ENCODE results near the gene SLC25A22. TPM values are rescaled to one million over a fixed set of nuclear protein-coding genes. Genes with fewer than 3 reads are reported as not detected.
A peak's percentile ranks its signal among the peaks of the same experiment; 100 is the strongest.

Gene SLC25A22
- total RNA-seq, 1 donor from 2014 or later: 7.5 TPM

DNA sequence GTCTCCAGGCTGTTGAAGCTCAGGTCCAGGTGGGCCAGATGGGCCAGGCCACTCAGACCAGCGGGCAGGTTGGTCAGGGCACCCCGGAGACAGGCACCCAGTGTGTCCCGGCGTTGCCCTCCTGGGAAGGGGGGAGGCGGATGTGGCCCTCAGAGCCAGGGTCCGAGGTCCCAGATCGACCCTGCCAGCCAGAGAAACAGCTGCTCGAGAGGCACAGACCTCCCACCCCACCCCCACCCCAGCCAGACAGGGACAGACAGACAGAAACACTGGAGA is 5.3 kb upstream of the SLC25A22 start:
- no peak for DNase-seq

DNA sequence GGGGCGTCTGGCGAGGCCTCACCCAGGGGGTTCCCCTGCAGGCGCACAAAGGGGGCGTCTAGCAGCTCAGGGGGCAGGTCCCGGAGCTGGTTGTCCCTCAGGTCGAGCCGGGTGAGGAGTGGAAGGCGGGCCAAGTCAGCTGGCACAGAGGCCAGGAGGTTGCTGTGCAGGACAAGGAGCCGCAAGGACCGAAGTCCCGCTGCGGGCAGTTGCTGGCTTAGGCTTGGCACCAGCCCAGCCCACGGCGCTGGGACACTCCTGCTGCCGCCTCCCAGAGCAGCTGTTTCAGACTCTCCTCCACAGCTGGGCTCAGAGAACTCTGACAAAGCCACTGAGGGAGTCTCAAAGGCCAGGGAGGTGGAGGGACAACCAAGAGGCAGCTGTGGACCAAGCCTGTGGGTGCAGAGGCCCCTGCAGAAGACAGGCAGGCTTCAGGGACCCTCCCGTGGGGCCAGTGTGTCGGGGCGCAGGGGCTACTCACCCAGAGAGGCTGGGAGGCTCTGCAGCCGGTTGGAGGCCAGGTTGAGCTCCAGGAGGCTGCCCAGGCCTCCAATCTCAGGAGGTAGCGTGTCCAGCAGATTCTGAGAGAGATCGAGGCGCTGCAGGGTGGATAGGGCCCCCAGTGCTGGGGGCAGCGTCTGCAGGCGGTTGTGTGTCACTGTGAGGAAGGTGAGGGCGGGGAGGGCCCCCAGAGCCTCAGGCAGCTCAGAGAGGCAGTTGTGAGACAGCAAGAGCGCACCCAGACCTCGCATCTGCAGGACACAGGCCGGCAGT is 4.8 kb upstream of the SLC25A22 start:
- no peak for DNase-seq

DNA sequence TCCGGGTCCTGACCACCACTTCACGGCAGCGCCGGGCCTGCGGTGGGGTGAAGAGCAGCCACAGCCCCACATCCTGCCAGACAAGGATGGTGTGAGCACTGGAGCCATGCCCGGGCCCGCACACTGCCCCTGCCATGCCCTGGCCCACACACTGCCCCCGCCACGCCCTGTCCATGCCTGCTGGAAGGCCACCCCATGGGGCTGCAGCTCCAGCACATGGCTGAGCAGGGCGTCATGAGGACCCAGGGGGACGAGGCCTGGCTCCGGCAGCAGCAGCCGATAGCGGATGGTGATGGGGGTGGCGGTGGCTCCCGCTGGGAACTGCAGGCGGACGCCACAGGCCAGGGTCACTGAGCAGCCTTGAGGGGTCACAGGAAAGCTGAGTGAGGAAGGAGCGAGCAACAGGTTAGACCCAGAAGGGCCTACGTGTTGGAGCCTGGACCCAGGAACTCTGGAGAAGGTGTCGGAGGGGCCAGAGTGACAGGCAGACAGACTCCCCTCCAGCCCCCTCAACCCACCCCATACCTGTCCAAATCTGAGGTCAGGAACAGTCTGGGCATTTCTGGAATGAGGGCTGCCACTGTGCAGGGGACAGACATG is 4.0 kb upstream of the SLC25A22 start:
- DNase-seq: no peak

DNA sequence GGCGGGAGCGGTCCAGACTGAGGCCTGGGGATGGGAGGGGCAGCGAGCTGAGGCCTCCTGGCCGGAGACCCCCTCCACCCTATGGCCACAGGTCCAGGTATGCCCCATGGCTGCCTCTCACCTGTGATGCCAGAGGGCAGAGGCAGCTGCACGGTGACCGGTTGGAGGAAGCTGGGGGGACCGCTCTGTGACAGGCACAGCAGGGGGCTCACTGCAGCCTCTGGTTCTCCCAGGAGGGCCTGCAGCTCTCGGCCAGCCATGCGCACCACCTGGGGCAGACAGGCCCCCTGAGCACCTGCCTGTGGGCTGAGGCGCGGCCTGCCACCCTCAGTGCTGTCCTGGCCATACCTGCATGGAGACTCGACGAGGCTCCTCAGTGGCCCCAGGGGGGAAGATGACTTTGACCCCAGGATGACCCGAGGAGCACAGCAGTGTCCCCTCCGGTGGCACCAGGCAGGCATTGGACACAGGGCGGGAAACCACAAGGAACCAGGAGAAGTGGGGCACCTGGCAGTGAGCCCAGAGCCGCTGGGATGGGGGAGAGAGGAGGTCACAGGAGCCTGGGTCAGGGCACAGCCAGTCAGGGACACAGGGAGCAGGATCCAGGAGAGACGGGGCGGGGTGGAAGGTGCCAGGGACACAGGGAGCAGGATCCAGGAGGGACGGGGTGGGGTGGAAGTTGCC is 3.2 kb upstream of the SLC25A22 start:
- no peak for DNase-seq

DNA sequence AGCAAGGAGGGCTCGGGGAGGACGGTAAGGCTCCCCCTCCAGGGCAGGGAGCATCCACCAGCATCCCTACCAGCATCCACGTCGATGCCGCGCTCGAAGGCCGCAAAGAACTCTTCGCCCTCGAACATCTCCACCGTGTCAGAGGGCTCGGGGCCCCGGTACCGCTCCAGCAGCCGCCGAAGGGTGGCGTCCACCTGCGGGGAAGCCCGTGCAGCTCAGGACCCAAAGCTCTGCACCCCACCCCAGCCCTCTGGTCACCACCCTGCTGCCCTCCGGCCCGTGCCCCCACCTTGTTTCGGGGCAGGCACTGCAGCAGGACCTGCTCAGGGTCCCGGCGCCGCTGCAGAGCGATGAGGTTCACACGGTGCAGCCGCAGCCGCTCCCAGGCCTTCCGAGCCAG is 2.4 kb upstream of the SLC25A22 start:
- no peak for DNase-seq

DNA sequence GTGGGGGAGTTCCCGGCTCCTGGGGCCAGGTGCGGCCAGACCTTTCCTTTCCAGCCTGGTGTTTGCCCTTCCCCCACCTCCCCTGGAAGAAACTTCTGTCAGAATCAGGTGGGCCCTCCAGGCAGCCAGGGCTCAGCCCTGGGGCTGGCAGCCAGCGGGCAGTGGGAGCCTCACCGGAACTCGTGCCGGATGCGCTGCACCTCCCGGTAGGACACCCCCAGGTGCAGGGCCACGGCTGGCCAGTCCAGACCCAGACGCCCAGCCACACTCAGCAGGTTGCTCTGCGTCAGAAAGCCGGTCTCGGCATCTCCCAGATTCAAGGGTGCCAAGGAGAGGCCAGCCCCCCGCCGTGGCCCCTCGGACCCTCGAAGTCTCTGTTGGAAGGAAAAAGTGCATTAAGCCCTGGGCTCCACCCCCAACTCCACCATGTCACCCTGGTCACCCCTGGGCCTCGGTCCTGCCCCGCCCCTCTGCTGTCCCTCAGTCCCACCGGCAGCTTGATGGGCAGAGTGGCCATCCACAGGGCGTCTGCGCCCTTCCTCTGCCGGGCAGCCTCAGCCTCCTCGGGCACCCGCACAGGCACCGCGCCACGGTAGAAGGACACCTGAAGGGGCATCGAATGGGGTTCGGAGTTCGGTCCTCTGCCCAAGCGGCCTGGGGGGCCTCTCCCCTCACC is 1.7 kb upstream of the SLC25A22 start:
- DNase-seq: no peak

DNA sequence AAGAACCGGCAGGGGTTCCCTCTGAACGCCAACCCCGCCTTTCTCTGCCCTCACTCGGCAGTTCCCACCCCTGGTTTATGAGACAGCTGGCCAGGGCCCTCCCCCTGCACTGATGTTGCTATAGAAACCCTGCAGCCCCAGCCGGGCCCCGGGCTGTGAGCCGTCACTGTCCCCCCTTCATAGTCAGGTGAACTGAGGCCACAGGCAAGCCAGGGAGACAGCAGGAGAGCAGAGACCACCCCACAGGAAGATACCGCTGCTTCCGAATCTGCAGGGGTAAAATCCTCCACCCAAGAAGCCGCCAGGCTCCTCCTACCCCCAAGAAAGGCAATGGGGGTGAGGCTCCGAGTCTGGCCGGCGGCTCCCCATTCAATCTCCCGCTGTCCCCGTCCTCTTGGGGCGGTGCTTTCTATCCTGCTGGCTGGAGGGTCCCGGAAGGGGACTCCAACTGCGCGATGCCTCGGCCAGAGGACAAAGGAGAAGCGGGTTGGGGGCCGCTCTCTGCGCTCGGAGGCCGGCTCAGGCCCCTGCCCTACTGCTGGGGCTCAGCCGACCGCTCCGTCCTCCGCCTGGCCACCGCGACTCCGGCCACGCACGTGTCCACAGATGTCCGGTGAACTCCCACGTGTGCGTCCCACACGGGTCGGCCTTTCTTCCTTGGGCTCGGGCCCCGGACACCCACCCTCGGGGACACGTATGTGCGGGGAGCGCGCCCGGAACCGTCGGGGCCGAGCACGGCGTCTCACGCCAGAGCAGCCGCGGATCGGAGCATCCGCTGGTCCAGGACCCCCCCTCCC is 587 bp downstream of the SLC25A22 start:
- DNase-seq: peak; percentile 96

DNA sequence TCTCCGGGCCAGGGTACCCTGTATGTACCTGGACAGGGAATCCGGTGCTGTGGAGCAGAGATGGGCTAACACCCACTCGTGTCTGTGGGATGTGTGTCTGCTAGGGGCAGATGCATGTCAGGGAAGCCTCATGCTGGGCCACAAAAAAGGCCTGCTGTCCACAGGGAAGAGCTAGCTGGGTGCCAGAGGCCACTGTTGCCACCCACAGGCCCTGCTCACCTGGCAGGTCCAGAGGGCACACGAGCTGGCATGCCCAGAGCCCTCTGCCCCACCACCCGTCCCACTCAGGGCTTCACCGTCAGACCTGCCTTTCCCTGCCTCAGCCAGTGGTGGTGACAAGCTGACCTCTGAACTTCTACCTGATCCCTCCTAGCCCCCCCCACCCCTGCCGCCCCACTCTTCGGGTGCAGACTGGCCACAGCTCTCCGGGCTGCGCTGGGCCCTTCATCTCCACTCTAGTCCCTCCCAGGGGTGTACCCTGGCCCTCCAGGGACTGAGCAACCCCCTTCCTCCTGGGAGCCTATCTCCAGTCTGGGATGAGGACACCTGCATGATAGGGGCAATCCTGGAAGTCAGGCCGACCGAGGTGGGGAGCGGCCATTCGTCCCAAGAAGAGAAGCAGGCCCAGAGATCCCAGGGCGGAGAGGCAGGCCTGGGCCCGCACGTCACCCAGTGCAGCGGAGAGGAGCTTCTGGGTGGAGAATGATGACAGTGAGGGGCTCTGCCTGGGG is 1.4 kb downstream of the SLC25A22 start:
- no peak for DNase-seq

DNA sequence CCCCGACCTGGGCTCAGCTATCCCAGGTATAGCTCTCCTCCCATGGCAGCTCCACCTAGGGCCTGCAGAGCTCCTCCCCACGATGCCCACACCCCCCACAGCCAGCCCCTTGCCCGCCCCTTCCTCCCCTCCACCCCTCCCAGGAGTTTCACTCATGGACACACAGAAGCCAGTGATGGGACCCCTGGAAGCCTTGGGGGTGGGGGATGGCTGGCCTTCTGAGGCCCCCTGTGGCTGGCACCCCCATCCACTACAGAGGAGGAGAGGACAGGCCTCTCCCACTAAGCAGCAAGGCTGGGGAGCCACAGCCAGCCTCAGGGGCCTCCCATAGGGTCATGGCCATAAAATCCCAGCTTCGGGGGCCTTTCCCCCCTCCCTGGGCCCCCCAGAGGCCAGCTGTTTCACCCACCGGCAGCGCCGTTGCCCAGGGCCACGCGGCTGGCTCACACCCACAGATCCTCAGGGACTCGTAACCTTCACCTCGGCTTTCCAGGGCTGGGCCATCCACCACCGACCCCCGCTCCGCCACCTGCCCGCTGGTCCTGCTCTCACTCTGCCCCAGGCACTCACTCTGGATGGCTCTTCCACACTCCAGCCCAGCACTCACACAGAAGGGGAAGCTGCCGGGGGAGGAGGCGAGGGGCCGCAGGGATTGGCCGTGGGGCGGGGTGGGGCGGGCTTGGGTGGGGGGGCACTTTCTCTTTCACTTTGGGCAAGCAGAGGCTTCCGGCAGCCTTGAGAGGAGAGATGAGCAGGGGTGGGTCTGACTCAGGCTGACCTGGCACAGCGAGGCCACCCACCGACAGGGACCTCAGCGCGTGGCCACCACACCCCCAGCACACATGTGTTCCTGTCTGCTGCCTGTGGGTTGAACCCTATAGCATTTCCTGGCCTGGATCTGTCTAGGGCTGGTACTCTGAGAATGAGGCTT is 2.2 kb downstream of the SLC25A22 start:
- peak; percentile 84 for DNase-seq

DNA sequence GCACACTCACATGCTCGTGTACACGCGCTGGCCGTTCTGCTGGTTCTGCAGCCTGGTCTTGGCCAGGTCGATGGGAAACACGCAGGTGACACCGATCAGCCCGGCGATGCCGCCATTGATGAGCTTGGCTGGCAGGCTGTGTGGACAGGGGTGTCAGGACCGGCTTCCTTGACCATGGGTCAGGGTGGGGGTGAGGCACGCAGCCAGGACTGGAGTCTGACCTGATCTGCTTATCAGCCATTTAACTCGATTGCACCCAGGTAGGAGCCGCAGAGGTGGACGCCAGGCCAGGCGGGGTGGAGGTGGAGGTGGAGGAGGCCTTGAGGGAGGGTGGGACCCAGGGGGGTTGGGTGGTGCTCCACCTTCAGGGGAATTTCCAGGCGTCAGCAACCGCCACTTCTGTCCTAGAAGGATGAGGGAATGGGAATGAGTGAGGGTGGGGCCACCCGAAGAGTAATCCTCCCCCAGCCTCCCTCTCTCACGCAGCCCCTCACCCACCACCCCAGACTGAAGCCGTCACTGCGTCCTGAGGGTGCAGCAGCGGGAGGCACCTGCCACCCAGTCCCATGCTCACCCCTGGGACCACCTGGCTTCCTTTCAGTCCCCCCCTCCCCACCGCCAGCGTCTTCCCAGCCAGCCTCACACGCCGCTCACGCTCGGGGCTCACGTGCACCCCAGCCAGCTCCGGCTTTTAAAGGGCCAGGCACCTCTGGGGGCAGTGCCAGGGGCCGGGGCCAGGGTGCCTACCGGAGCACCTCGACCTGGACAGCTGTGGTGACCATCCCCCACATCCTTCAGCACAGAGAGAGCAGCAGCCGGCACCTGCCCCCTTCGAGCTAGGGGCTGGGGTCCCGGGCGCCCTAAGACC is 3.1 kb downstream of the SLC25A22 start:
- no peak for DNase-seq

DNA sequence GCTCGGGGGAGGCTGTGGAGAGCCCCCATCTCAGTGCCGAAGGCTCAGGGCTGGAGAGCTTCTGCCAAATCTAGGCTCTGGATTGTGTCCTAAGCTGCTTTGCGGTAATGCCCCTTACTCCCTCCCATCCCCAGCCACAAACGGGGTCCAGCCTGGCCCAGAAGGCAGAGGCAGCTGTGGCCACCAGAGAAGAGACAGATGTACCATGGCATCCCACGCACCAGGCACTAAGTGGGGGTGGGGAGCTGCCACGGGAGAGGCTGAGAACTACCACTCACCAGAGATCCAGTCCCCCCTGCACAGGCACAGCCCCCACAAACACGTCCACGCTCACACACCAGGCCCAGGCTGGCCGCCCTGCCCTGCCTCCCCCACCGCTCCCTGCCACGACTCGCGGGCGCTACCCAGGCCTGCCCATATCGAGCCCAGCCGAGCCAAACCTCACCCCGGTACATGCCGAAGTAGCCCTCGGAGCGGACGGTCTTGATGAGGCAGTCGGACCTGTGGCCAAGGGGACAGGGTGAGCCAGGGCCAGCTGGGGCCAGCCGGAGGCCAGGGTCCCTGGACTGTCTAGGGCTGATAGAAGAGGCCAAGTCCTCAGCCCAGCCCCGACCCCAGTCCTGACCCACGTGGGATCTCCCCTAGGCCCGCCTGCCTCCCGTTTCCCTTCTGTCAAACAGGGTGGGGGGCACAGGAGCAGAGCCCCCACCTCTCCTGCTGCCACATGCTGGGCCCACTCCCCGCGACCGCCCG is 3.9 kb downstream of the SLC25A22 start:
- DNase-seq: no peak

DNA sequence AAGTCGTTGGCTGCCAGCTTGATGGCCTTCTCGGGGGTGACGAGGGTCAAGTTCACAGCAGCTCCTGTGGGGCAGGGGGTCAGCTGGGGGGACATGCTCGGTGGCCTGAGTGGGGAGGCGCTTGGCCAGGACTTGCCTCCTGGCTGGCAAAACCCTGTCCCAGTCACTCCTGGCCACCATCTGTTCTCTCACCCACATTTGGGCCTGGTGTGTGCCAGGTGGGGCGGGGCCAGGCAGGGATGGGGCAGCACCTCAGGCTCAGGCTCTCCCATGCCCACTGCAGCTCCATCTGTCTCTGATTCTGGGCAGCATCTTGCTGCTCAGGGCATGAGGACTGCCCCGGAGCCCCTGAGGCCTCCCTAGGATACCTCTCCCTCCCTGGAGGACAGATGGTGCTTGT is 4.5 kb downstream of the SLC25A22 start:
- no peak for DNase-seq

DNA sequence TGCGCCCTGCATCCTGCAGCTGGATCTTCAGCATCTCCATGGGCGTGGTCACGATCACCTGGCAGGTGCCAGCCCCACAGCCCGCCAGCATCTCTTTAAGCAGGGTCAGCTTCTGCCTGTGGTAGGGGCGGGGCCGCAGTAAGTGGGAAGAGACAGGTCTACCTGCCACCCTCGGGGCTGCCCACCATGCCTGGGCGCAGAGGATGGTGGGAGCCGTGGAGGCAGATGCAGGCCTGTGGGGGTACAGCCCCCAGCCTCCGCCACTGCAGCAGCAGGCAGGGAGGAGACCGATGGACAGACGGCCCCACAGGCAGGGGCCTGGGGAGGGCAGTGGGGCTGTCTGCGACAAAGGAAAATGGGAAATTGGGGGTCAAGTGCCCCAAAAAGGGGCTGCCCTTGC is 5.2 kb downstream of the SLC25A22 start:
- DNase-seq: no peak

DNA sequence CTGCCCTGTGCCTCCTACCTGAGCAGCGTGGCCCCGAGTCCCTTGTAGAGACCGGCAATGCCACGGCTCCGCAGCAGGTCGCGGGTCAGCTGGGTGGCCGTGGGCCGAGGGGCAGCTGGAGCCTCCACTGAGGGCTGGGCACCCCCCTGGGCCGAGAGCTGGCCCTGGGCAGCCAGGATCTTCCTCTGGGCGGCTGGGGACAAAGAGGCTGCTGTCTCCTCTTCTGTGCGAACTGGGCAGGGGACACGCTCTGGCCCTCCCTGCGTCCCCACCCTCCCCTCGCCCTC is 5.6 kb downstream of the SLC25A22 start:
- DNase-seq: no peak

DNA sequence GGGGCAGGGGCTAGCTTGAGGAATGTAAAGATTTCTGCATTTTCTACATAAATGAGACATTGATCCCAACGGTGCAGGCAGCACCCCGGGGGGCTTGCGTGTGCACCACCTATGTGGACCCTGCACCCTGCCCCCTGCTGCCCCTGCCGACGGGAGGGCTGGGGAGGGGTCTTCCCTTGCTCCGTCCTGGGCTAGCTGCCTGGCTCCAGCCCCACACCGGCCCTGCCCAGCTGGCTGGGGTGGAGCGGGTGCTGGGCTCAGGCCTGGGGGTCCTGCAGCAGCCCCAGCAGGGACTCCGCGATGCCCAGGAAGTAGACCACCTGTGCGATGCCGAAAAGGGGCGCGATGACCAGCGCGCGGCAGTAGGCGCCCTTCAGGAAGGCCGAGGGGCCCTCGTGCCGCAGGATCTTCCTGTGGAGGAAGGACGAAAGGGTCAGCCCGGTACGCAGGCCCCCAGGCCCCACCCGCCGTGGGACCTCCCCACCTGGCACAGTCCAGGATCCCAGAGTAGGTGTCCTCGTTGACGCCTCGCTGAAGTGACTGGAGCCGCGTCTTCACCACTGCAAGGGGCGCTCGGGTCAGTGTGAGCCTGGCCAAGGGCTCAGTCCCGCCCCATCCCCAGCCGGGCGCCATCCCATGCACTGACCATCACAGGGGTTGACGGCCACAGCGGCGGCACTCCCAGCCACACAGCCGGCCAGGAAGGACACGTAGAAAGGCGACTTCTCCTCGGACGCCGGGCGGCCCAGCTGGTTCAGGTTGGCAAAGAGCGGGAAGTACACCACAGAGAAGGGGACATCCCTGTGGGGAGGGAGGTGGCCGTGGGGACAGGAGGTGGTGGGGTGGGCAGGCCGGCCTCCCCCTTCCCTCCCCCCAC is 6.2 kb downstream of the SLC25A22 start:
- no peak for DNase-seq

DNA sequence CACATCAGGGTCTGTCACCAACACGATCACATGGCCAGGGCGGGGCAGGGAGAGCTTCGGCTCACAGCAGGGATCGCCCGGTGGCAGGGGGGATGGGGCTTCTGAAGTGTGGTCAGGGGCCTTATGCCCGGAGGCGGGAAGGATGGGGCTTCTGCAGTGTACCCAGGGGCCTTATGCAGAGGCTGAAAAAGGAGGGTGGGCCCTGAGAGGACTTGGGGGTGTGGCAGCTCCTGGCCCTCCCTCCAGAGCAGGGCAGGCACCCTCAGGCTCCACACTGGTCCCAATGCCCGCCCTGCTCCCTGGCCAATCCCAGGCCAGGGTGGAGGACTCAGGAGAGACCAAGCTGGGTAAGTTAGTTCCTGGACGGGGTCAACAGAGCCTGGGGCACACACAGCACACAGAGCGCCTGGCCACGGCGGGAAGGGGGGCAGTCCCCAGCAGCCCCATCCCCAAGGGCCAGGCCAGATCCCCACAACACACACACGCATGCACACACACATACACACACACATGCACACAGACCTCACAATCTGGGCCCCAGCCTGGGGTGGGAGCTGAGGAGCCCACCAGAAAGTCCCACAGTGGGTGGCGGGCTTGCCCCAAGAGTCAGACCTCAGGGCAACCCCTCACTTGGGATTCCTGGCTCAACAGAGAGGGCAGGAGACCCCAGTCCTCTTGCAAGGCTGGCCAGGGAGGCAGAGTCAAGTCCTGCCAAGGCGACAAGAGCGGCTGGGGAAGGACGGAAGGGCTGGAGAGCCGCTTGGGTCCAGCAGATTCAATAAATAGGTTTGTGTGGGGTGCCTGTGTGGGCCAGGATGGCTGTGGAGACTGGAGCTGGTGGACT is 7.1 kb downstream of the SLC25A22 start:
- DNase-seq: no peak

DNA sequence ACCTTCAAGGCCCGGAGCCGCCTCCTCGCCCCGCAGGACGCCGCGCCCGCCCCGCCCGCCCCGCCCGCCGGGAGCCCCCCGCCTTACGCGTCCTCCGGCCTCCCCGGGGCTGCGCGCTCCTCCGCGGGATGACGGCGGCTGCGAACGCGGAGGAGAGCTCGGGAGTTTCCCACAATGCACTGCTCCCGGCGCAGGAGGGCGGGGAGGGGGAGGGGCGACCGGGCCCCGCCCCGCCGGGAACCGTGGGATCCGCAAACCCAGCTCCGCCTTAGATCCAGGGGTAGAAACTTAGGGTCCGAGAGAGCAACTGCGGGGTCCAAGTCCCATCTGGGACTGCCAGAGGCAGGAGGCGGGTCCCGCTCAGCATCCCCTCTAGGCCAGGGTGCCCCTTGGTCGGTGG is 8.1 kb downstream of the SLC25A22 start, which contains the start of gene CEND1:
TSS of gene CEND1 (minus strand) at position 148 of the 400 bp plus-strand sequence. CDS start 1,514 bp downstream, outside the sequence.
- DNase-seq: peak; percentile 46

Measured in tongue (tissue), 2 donors.